K562 (cell line): ENCODE data around the gene FAM32A. TPM values are rescaled to one million over a fixed set of nuclear protein-coding genes. Genes with fewer than 3 reads are reported as not detected.
A peak's percentile ranks its signal among the peaks of the same experiment; 100 is the strongest.

Experiments used
- ATAC-seq: fragments of 200-7000 bp; cut with Tn5 transposase; 3 replicates; pipeline ENCODE4 v1.9.1; 2020; ENCODE audit warnings: moderate library complexity
- BruUV-seq: library from RNA; stranded (reverse); fragments of 400-500 nt; replicated peaks from 2 replicates; lab custom pipeline; 2021; lab: Mats Ljungman, UMichigan
- CTCF ChIA-PET: fragments of 300-600 bp; formaldehyde crosslinking; extraction: SDS; loops from one replicate; lab custom pipeline; 2021; ENCODE audit warnings: low intra/inter-chr PET ratio; lab: Yijun Ruan, JAX
- POLR2A ChIA-PET: fragments of 300-600, 350-650 bp; sonication (Branson Sonifier 250); formaldehyde crosslinking; extraction: SDS; loops from one replicate; lab custom pipeline; 2021; ENCODE audit warnings: antibody characterized with exemption, inconsistent platforms; lab: Yijun Ruan, JAX
- DNase-seq, 4 experiments: peaks; one replicate each; pipeline versions ENCODE4 v3.0.0 to v3.0.0-alpha.2; 2011 to 2018; ENCODE audit warnings: low spot score in 3 of 4, mixed read lengths in 3 of 4; ENCODE audit errors: extremely low read depth in 1 of 4
- FAIRE-seq: peaks from 2 replicates; lab custom pipeline; 2011; peaks lifted over from hg19 to GRCh38; lab: Jason Lieb, UNC
- H2AFZ ChIP-seq: 2 replicates; pipeline ENCODE4 v1.6.0; 2011; ENCODE audit warnings: low read depth, low read length, control low read depth, inconsistent platforms
- H3K27ac ChIP-seq: fragments of 200-600 bp; 3 replicates; pipeline ENCODE4 v1.8.0; 2011; ENCODE audit warnings: low read depth, mild to moderate bottlenecking, control low read depth, inconsistent platforms, low read length, moderate library complexity, mixed read lengths; ENCODE audit errors: extremely low read depth
- H3K27me3 ChIP-seq, 2 experiments: fragments of 300-600 bp in 1 of 2; 2 replicates in 1 of 2; 3 replicates in 1 of 2; pipeline versions ENCODE4 v1.6.0 to v1.8.0; 2011; ENCODE audit warnings: inconsistent platforms in 2 of 2, low read length in 2 of 2, mild to moderate bottlenecking in 1 of 2, mixed read lengths in 1 of 2, moderate library complexity in 1 of 2; ENCODE audit not compliant: control insufficient read depth in 2 of 2, insufficient read depth in 2 of 2
- H3K36me3 ChIP-seq: fragments of 300-600 bp; 3 replicates; pipeline ENCODE4 v1.8.0; 2011; ENCODE audit warnings: mild to moderate bottlenecking, low read length, inconsistent platforms; ENCODE audit not compliant: control insufficient read depth, insufficient read depth
- H3K4me1 ChIP-seq, 2 experiments: fragments of 200-600 bp in 1 of 2; replicated peaks in 1 of 2; 2 replicates in 1 of 2; 3 replicates in 1 of 2; pipeline versions ENCODE4 v1.5.1 to v1.8.0; 2011; ENCODE audit warnings: inconsistent platforms in 2 of 2, low read length in 2 of 2, mild to moderate bottlenecking in 1 of 2, mixed read lengths in 1 of 2, moderate library complexity in 1 of 2; ENCODE audit not compliant: control insufficient read depth in 2 of 2, insufficient read depth in 2 of 2
- H3K4me2 ChIP-seq: 2 replicates; pipeline ENCODE4 v1.6.1; 2011; ENCODE audit warnings: low read length, control low read depth, inconsistent platforms, mixed read lengths; ENCODE audit not compliant: insufficient read depth
- H3K4me3 ChIP-seq: fragments of 200-600 bp; sonication (generic), shearing (Covaris generic); 2 replicates; pipeline ENCODE4 v1.5.1; 2016; ENCODE audit warnings: control low read depth, inconsistent platforms
- H3K79me2 ChIP-seq: fragments of 200-600 bp; 3 replicates; pipeline ENCODE4 v1.8.0; 2011; ENCODE audit warnings: low read length, inconsistent platforms; ENCODE audit not compliant: control insufficient read depth, insufficient read depth
- H3K9ac ChIP-seq, 2 experiments: 2 replicates each; pipeline versions ENCODE4 v1.6.0 to v1.6.1; 2011; ENCODE audit warnings: low read depth in 2 of 2, low read length in 2 of 2, control low read depth in 1 of 2, inconsistent platforms in 1 of 2, mild to moderate bottlenecking in 1 of 2, mixed read lengths in 1 of 2; ENCODE audit not compliant: insufficient read depth in 1 of 2
- H3K9me1 ChIP-seq: one replicate; pipeline ENCODE4 v1.6.0; 2011; ENCODE audit warnings: inconsistent platforms, mild to moderate bottlenecking, low read length, moderate library complexity; ENCODE audit not compliant: control insufficient read depth, insufficient read depth
- H3K9me3 ChIP-seq: replicated peaks from 2 replicates; pipeline ENCODE4 v1.5.1; 2011; ENCODE audit warnings: low read depth, low read length, inconsistent platforms; ENCODE audit not compliant: control insufficient read depth, insufficient read depth
- H4K20me1 ChIP-seq: replicated peaks from 2 replicates; pipeline ENCODE4 v1.6.1; 2011; ENCODE audit warnings: low read length, inconsistent platforms, mixed read lengths; ENCODE audit not compliant: control insufficient read depth, insufficient read depth
- ATF4 ChIP-seq: fragments of 450-650 bp; formaldehyde crosslinking; IDR thresholded peaks from 2 replicates; pipeline ENCODE4 v1.4.0; 2022; ENCODE audit warnings: mild to moderate bottlenecking, moderate library complexity
- BDP1 ChIP-seq: IDR thresholded peaks from 3 replicates; pipeline ENCODE4 v1.6.1; 2011; ENCODE audit not compliant: insufficient read length, insufficient read depth
- CSDE1 ChIP-seq, 2 experiments: fragments of 450-650 bp; IDR thresholded peaks; 2 replicates each; pipeline ENCODE4 v1.6.1; 2016; ENCODE audit warnings: mild to moderate bottlenecking in 1 of 2
- HNRNPK ChIP-seq: fragments of 200-400 bp; formaldehyde crosslinking; IDR thresholded peaks from one replicate; pipeline ENCODE4 v1.6.1; 2018; ENCODE audit warnings: mild to moderate bottlenecking, low read depth, low read length; ENCODE audit not compliant: poor library complexity, severe bottlenecking
- IRF9 ChIP-seq: fragments of 450-650 bp; IDR thresholded peaks from 2 replicates; pipeline ENCODE4 v1.6.1; 2016; ENCODE audit warnings: missing biosample characterization, missing genetic modification characterization
- KAT8 ChIP-seq: fragments of 450-650 bp; IDR thresholded peaks from 2 replicates; pipeline ENCODE4 v1.6.1; 2016; ENCODE audit warnings: low read depth, mild to moderate bottlenecking
- MTA1 ChIP-seq: fragments of 450-650 bp; IDR thresholded peaks from 2 replicates; pipeline ENCODE4 v1.6.1; 2017; ENCODE audit warnings: borderline replicate concordance
- NCOA4 ChIP-seq: fragments of 450-650 bp; IDR thresholded peaks from 2 replicates; pipeline ENCODE4 v1.6.1; 2018; ENCODE audit warnings: mild to moderate bottlenecking; ENCODE audit not compliant: partially characterized antibody
- PHTF2 ChIP-seq: fragments of 250-450 bp; sonication (Bioruptor Pico); IDR thresholded peaks from 2 replicates; pipeline ENCODE4 v1.5.0; 2021; ENCODE audit warnings: mild to moderate bottlenecking
- PML ChIP-seq: IDR thresholded peaks from 2 replicates; pipeline ENCODE4 v1.6.1; 2012; ENCODE audit warnings: low read length, inconsistent platforms
- SMAD4 ChIP-seq: fragments of 250-450 bp; sonication (Bioruptor Pico); conservative IDR thresholded peaks from 2 replicates; pipeline ENCODE4 v1.8.0; 2021; ENCODE audit warnings: inconsistent platforms, mild to moderate bottlenecking, moderate library complexity
- SMARCB1 ChIP-seq: IDR thresholded peaks from 2 replicates; pipeline ENCODE4 v1.6.1; 2011; ENCODE audit warnings: improper control_type of control experiment, low read depth; ENCODE audit not compliant: insufficient read length
- SNAPC5 ChIP-seq: fragments of 250-450 bp; sonication (Bioruptor Pico); IDR thresholded peaks from 2 replicates; pipeline ENCODE4 v1.8.0; 2021; ENCODE audit warnings: moderate library complexity, mild to moderate bottlenecking, inconsistent platforms
- TCF7L2 ChIP-seq: fragments of 150-350 bp; IDR thresholded peaks from 2 replicates; pipeline ENCODE4 v1.6.1; 2016; ENCODE audit warnings: low read depth, mild to moderate bottlenecking, low read length, moderate library complexity
- VEZF1 ChIP-seq: fragments of 200-800 bp; sonication (Bioruptor generic); IDR thresholded peaks from 2 replicates; pipeline ENCODE4 v1.6.1; 2017; ENCODE audit warnings: missing genetic modification characterization, missing compliant biosample characterization
- ZKSCAN1 ChIP-seq: fragments of 150-350 bp; IDR thresholded peaks from 2 replicates; pipeline ENCODE4 v1.6.1; 2016; ENCODE audit warnings: low read depth, low read length
- ZNF146 ChIP-seq: IDR thresholded peaks from one replicate; pipeline ENCODE4 v1.6.1; 2018; ENCODE audit warnings: missing compliant biosample characterization; ENCODE audit not compliant: unreplicated experiment
- ZNF584 ChIP-seq: fragments of 200-800 bp; sonication (Bioruptor generic); IDR thresholded peaks from 2 replicates; pipeline ENCODE4 v1.6.1; 2016; ENCODE audit warnings: low read depth, mild to moderate bottlenecking, missing genetic modification characterization, missing compliant biosample characterization
- ZNF830 ChIP-seq: fragments of 250-450 bp; sonication (Bioruptor Pico); IDR thresholded peaks from 2 replicates; pipeline ENCODE4 v1.5.0; 2021; ENCODE audit warnings: mild to moderate bottlenecking
- WGBS: fragments of 100-300 bp; shearing (Covaris generic); methylation state at CpG from one replicate; pipeline ENCODE4 v1.1.6; 2016; ENCODE audit warnings: low coverage, mixed read lengths; ENCODE audit not compliant: insufficient coverage; ENCODE audit errors: missing lambda C conversion rate; 5-methylcytosine and 5-hydroxymethylcytosine counted together
- in situ Hi-C: fragments of 300-500 bp; cut with MboI; formaldehyde crosslinking; loops from 4 replicates; pipeline ENCODE4 v1.15.0; 2018; ENCODE audit warnings: inconsistent platforms, mixed read lengths
- intact Hi-C: fragments of 100-400 bp; cut with micrococcal nuclease; formaldehyde crosslinking; loops from 2 replicates; pipeline ENCODE4 v1.14.2; 2022
- polyA plus RNA-seq, 8 experiments: library from polyadenylated mRNA; depleted of rRNA in 4 of 8; stranded (reverse) in 5 of 8; unstranded in 3 of 8; fragments of >200 nt; fragmentation: Nextera tagmentation in 2 of 8; fragmentation: Illumina TruSeq in 1 of 8; extraction: Ambion mirVana in 2 of 8; extraction: Trizol in 1 of 8; gene quantifications; 2 replicates each; pipeline versions ENCODE4 v1.2.1 to v1.2.3, GENCODE V29; 2011 to 2014; ENCODE audit warnings: inconsistent platforms in 1 of 8, missing spikeins in 1 of 8
- total RNA-seq, 7 experiments: library from RNA; depleted of rRNA in 6 of 7; stranded (reverse); fragments of >200 nt in 6 of 7; fragmentation: Illumina TruSeq in 2 of 7; extraction: Trizol in 2 of 7; gene quantifications; 2 replicates each; pipeline versions ENCODE4 v1.2.1 to v1.2.3, GENCODE V29; 2011 to 2021; ENCODE audit warnings: low replicate concordance in 1 of 7
- TF ChIP-seq, protein P1 (sequence below): fragments of 250-450 bp; sonication (Bioruptor Pico); IDR thresholded peaks from 2 replicates; pipeline ENCODE4 v1.8.0; 2022; ENCODE audit warnings: moderate library complexity, mild to moderate bottlenecking, inconsistent platforms

FAM32A gene
- total and polyA plus RNA-seq, 9 of the 15 experiments (the other 6 are each of a cell fraction or from before 2014, with no cell fraction given), result 30.7 to 96.7 (median 73.7) TPM

DNA sequence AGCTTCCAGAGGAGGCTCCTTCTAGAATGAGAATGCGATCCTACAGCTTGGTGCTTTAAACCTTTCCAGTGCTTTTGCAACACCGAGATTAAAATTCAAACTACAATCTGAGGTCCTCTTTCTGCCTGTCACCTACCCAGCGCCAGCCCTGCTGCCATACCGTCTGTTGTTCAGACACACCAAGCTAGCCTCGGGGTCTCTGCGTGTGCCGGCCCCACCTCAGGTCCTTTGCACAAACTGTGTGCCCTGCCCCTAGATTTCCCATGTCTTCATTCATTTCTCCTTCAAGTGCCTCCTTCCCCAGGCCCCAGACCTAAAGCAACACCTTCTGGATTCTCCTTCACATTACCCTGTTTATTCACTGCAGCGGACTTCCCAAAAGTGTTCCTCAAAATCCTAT is 30.7 kb upstream of the FAM32A start:
- no peak overlapping the region for H2AFZ ChIP-seq
- ATAC-seq, result no peak
- no peak for TF ChIP-seq SNAPC5 (CRISPR knock-in tag)
- TF ChIP-seq NCOA4, result no peak
- no peak for TF ChIP-seq ATF4 (CRISPR knock-in tag)
- no peak for TF ChIP-seq TCF7L2
- TF ChIP-seq ZNF146 (CRISPR knock-in tag), result no peak
- TF ChIP-seq ZNF830 (CRISPR knock-in tag), result no peak
- no peak for TF ChIP-seq PML
- no peak for TF ChIP-seq PHTF2
- TF ChIP-seq BDP1, result no peak
- TF ChIP-seq, protein P1, sequence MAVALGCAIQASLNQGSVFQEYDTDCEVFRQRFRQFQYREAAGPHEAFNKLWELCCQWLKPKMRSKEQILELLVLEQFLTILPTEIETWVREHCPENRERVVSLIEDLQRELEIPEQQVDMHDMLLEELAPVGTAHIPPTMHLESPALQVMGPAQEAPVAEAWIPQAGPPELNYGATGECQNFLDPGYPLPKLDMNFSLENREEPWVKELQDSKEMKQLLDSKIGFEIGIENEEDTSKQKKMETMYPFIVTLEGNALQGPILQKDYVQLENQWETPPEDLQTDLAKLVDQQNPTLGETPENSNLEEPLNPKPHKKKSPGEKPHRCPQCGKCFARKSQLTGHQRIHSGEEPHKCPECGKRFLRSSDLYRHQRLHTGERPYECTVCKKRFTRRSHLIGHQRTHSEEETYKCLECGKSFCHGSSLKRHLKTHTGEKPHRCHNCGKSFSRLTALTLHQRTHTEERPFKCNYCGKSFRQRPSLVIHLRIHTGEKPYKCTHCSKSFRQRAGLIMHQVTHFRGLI (CRISPR knock-in tag), result no peak
- no peak for TF ChIP-seq VEZF1 (CRISPR knock-in tag)
- no peak for TF ChIP-seq HNRNPK
- no peak for TF ChIP-seq ZKSCAN1
- TF ChIP-seq IRF9 (tag), result no peak
- TF ChIP-seq CSDE1 (IDR thresholded peaks at IDR 0.05), result no peak
- TF ChIP-seq KAT8, result no peak
- TF ChIP-seq ZNF584 (CRISPR knock-in tag), result no peak
- no peak for TF ChIP-seq SMAD4
- no peak for TF ChIP-seq MTA1
- no peak for TF ChIP-seq SMARCB1
- TF ChIP-seq, all 486 proteins: peak for 0
- in situ Hi-C loops (no loop called here), intact Hi-C loops (loop anchor here (5.0 kb wide), 1 partner anchor 42 kb away; the partner anchor contains the start of gene RAB8A)
- Histone ChIP-seq H3K9me3 (no peaks in the 10 kb centered on the region), H3K27ac (no peak overlapping the region; the same call in 2 of the 3 replicates), H3K4me1 (peaks cover 13 to 15% of the 10 kb centered on the region in 2 experiments; a peak in 4 of 5 replicates), H4K20me1 (peaks cover 3% of the 10 kb centered on the region; the same call in 1 of the 2 replicates), H3K4me3 (no peak overlapping the region), H3K4me2 (peak overlapping the region; percentile 50; the same call in 1 of the 2 replicates), H3K36me3 (no peaks in the 10 kb centered on the region), H3K79me2 (no peaks in the 10 kb centered on the region), H3K9me1 (no peaks in the 10 kb centered on the region), H3K9ac (no peak overlapping the region), H3K27me3 (peaks cover 0 to 4% of the 10 kb centered on the region in 2 experiments; a peak in 1 of 5 replicates)
- POLR2A ChIA-PET, result interaction anchor here (1.0 to 1.5 kb wide), 2 partner anchors 13 to 318 kb away, joined by 3 to 4 read pairs; no protein-coding TSS in a partner anchor
- WGBS, result 62% methylated on average over 7 of the region's 8 CpGs
- CTCF ChIA-PET, result no interaction called here
- BruUV-seq, result no TSS peak
- no peak for FAIRE-seq
- DNase-seq, result no peak
